CD4-positive, alpha-beta memory T cell (primary cell): Measurements from ENCODE around the gene FRMPD4. TPM values are rescaled to one million over a fixed set of nuclear protein-coding genes. Genes with fewer than 3 reads are reported as not detected.

Source experiments
- CTCF ChIA-PET: fragments of 350-600 bp; sonication (Branson Sonifier 250); formaldehyde crosslinking; loops from one replicate; lab custom pipeline; 2021; ENCODE audit warnings: inconsistent platforms; ENCODE audit not compliant: partially characterized antibody; lab: Charles Lee
- POLR2A ChIA-PET: fragments of 350-600 bp; sonication (Branson Sonifier 250); formaldehyde crosslinking; loops from one replicate; lab custom pipeline; 2021; ENCODE audit not compliant: partially characterized antibody; lab: Charles Lee
- DNase-seq, 5 donors: peaks; one replicate each; pipeline versions ENCODE4 v3.0.0 to v3.0.0-alpha.2; 2020 to 2022; ENCODE audit warnings: mixed read lengths in 1 of 5
- H3K27ac ChIP-seq: one replicate; pipeline ENCODE4 v1.7.0; 2013; ENCODE audit warnings: low read depth, low read length
- H3K27me3 ChIP-seq: 2 replicates; pipeline ENCODE4 v1.7.0; 2013; ENCODE audit warnings: mild to moderate bottlenecking, low read length, moderate library complexity; ENCODE audit not compliant: insufficient read depth
- H3K36me3 ChIP-seq: 2 replicates; pipeline ENCODE4 v1.7.0; 2013; ENCODE audit warnings: mild to moderate bottlenecking, low read length, moderate library complexity; ENCODE audit not compliant: insufficient read depth
- H3K4me1 ChIP-seq: 2 replicates; pipeline ENCODE4 v1.7.0; 2013; ENCODE audit warnings: mild to moderate bottlenecking, low read length, moderate library complexity; ENCODE audit not compliant: insufficient read depth
- H3K4me3 ChIP-seq, 2 donors: one replicate each; pipeline ENCODE4 v1.7.0; 2013; ENCODE audit warnings: low read length in 2 of 2, mild to moderate bottlenecking in 1 of 2
- H3K9me3 ChIP-seq, 2 donors: one replicate each; pipeline ENCODE4 v1.7.0; 2013; ENCODE audit warnings: low read length in 2 of 2, control low read depth in 1 of 2; ENCODE audit not compliant: control insufficient read depth in 1 of 2
- H3K27ac Mint-ChIP-seq, 7 donors: one replicate each; pipeline ENCODE4 v1.8.0; 2020 to 2021; ENCODE audit warnings: mixed read lengths in 7 of 7, mild to moderate bottlenecking in 6 of 7, inconsistent platforms in 3 of 7, moderate library complexity in 3 of 7
- H3K27me3 Mint-ChIP-seq, 2 donors: one replicate each; pipeline ENCODE4 v1.8.0; 2020 to 2021; ENCODE audit warnings: mixed read lengths in 2 of 2
- H3K36me3 Mint-ChIP-seq, 2 donors: one replicate each; pipeline ENCODE4 v1.8.0; 2020 to 2021; ENCODE audit warnings: mixed read lengths in 2 of 2, inconsistent platforms in 1 of 2, mild to moderate bottlenecking in 1 of 2
- H3K4me1 Mint-ChIP-seq, 4 donors: one replicate each; pipeline ENCODE4 v1.8.0; 2020 to 2021; ENCODE audit warnings: mixed read lengths in 4 of 4, mild to moderate bottlenecking in 1 of 4
- H3K4me3 Mint-ChIP-seq, 8 donors: one replicate each; pipeline ENCODE4 v1.8.0; 2020 to 2021; ENCODE audit warnings: mixed read lengths in 8 of 8, mild to moderate bottlenecking in 7 of 8, moderate library complexity in 6 of 8, inconsistent platforms in 3 of 8
- H3K9me3 Mint-ChIP-seq, 8 donors: one replicate each; pipeline ENCODE4 v1.8.0; 2020 to 2021; ENCODE audit warnings: mixed read lengths in 8 of 8, mild to moderate bottlenecking in 5 of 8, inconsistent platforms in 3 of 8, moderate library complexity in 1 of 8
- intact Hi-C: fragments of 100-400 bp; cut with micrococcal nuclease; formaldehyde crosslinking; loops from one replicate; pipeline ENCODE4 v1.15.1; 2023
- polyA plus RNA-seq, 2 donors: library from polyadenylated mRNA; unstranded; fragments of 300-500 nt; fragmentation: Illumina TruSeq; gene quantifications; one replicate each; pipeline ENCODE4 v1.2.3, GENCODE V29; 2021
- total RNA-seq, 2 experiments: library from RNA; stranded (reverse); gene quantifications; one replicate each; pipeline ENCODE4 v1.2.3, GENCODE V29; 2021

The FRMPD4 gene
- total and polyA plus RNA-seq, 4 experiments from 2014 or later: not detected

DNA sequence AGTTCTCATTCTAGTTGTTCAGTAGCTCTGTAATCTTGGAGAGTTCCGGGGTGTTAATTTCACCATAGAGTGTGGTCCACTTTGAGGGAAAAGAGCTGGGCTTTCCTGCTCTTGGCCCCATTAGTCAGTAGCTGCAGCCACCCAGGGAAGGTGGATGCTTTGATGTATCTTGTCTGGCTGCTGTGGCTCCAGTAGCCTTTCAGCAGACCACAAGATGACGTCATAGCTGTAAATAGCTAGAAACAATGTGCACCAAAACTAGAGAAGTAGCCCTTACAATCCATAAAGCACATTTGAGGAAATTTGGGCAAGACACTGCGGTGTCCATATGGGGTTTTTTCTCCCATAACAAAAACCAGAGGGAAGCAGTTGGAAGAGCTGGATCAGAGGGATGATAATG is 620.0 kb downstream of the FRMPD4 start:
- Histone ChIP-seq H3K9me3 (no peaks in the 10 kb centered on the region), H3K27ac (no peak overlapping the region), H3K27me3 (no peaks in the 10 kb centered on the region), H3K4me1 (no peaks in the 10 kb centered on the region), H3K36me3 (no peaks in the 10 kb centered on the region), H3K4me3 (no peak overlapping the region)
- POLR2A ChIA-PET: no interaction called here
- no peaks in the 10 kb centered on the region for H3K4me1 Mint-ChIP-seq
- peaks cover 0 to 5% (median 0%) of the 10 kb centered on the region in 8 donors for H3K9me3 Mint-ChIP-seq
- H3K4me3 Mint-ChIP-seq: no peak overlapping the region
- no peak for DNase-seq
- H3K27me3 Mint-ChIP-seq: peaks cover 2 to 4% of the 10 kb centered on the region in 2 donors
- CTCF ChIA-PET: interaction anchor here (1.9 kb wide), 1 partner anchor 13 kb away, joined by 5 read pairs; no protein-coding TSS in a partner anchor
- H3K36me3 Mint-ChIP-seq: no peaks in the 10 kb centered on the region
- intact Hi-C loops: no loop called here
- no peak overlapping the region for H3K27ac Mint-ChIP-seq

- intact Hi-C loops: no loop called here
- H3K4me3 ChIP-seq: no peak overlapping the region
- H3K27me3 ChIP-seq: no peaks in the 10 kb centered on the region
- Mint-ChIP-seq H3K9me3 (no peaks in the 10 kb centered on the region), H3K27ac (no peak overlapping the region), H3K27me3 (peaks cover 7 to 11% of the 10 kb centered on the region in 2 donors), H3K4me3 (no peak overlapping the region), H3K36me3 (no peaks in the 10 kb centered on the region), H3K4me1 (peaks cover 4 to 13% (median 8%) of the 10 kb centered on the region in 4 donors)
- no peak for DNase-seq
- H3K36me3 ChIP-seq: no peaks in the 10 kb centered on the region
- ChIA-PET POLR2A (no interaction called here), CTCF (no interaction called here)
- no peaks in the 10 kb centered on the region for H3K9me3 ChIP-seq
- peaks cover 9% of the 10 kb centered on the region for H3K4me1 ChIP-seq
- no peak overlapping the region for H3K27ac ChIP-seq
Measured at GRCh38 chrX:12767856-12768255, 629.6 kb downstream of the FRMPD4 start.

DNA sequence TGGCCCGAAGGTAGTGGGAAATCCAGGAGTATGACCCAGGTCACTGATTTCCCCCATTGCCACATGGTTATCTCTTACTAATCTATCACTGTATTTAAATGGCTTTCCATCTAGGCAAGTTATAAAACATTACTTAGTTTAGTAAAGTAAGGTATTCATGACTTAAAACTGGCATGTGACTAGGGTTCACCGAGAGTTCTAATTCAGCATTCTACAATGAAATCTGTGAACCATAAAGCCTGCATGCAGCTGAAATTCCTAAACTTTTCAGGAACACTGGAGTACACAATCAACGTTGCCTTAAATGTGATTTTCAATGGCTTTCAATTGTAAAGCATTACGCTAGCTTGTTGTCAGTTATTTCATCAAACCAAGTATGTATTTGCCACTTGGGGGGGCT is 630.2 kb downstream of the FRMPD4 start:
- Histone ChIP-seq H3K4me1 (peaks cover 9% of the 10 kb centered on the region), H3K27me3 (no peaks in the 10 kb centered on the region), H3K36me3 (no peaks in the 10 kb centered on the region), H3K9me3 (no peaks in the 10 kb centered on the region), H3K4me3 (no peak overlapping the region), H3K27ac (no peak overlapping the region)
- no peak for DNase-seq
- POLR2A ChIA-PET: no interaction called here
- Mint-ChIP-seq H3K36me3 (no peaks in the 10 kb centered on the region), H3K4me3 (no peak overlapping the region), H3K27ac (no peak overlapping the region), H3K4me1 (peaks cover 4 to 13% (median 8%) of the 10 kb centered on the region in 4 donors), H3K9me3 (no peaks in the 10 kb centered on the region), H3K27me3 (peaks cover 8 to 12% of the 10 kb centered on the region in 2 donors)
- CTCF ChIA-PET: no interaction called here
- intact Hi-C loops: no loop called here

- H3K36me3 ChIP-seq: no peaks in the 10 kb centered on the region
- Mint-ChIP-seq H3K4me1 (peaks cover 4 to 13% (median 8%) of the 10 kb centered on the region in 4 donors), H3K27me3 (peaks cover 10 to 11% of the 10 kb centered on the region in 2 donors), H3K4me3 (no peak overlapping the region), H3K36me3 (no peaks in the 10 kb centered on the region), H3K9me3 (no peaks in the 10 kb centered on the region), H3K27ac (peak overlapping the region in 1 of 7 donors; percentile 56)
- peak in 4 of 5 donors; percentile 21 to 27 (median 25) for DNase-seq
- no peak overlapping the region for H3K4me3 ChIP-seq
- no peak overlapping the region for H3K27ac ChIP-seq
- ChIA-PET POLR2A (interaction anchor here (1.3 kb wide), 1 partner anchor 21 kb away, joined by 4 read pairs; the partner anchor contains the start of gene PRPS2), CTCF (interaction anchor here (0.9 to 4.0 kb wide), 6 partner anchors 8 to 1627 kb away, joined by 3 to 36 read pairs (median 4); partner anchors contain the start of gene PRPS2)
- H3K4me1 ChIP-seq: peaks cover 9% of the 10 kb centered on the region
- H3K27me3 ChIP-seq: no peaks in the 10 kb centered on the region
- H3K9me3 ChIP-seq: no peaks in the 10 kb centered on the region
- intact Hi-C loops: loop anchor here (1.0 kb wide), 1 partner anchor 1626 kb away; no protein-coding TSS in a partner anchor
Measured at GRCh38 chrX:12770440-12770839, 632.2 kb downstream of the FRMPD4 start.

- peaks cover 4 to 13% (median 8%) of the 10 kb centered on the region in 4 donors for H3K4me1 Mint-ChIP-seq
- Histone ChIP-seq H3K27me3 (no peaks in the 10 kb centered on the region), H3K36me3 (no peaks in the 10 kb centered on the region), H3K4me3 (no peak overlapping the region), H3K9me3 (no peaks in the 10 kb centered on the region), H3K4me1 (peaks cover 9% of the 10 kb centered on the region), H3K27ac (no peak overlapping the region)
- peak overlapping the region in 1 of 7 donors; percentile 48 for H3K27ac Mint-ChIP-seq
- ChIA-PET POLR2A (interaction anchor here (0.8 kb wide), 1 partner anchor 20 kb away, joined by 3 read pairs; the partner anchor contains the start of gene PRPS2), CTCF (interaction anchor here (0.6 to 4.0 kb wide), 17 partner anchors 10 to 1622 kb away, joined by 3 to 36 read pairs (median 5); partner anchors contain the start of gene PRPS2)
- DNase-seq: peak; percentile 61 to 73 (median 62)
- H3K36me3 Mint-ChIP-seq: no peaks in the 10 kb centered on the region
- intact Hi-C loops: no loop called here
- peaks cover 10 to 14% of the 10 kb centered on the region in 2 donors for H3K27me3 Mint-ChIP-seq
- H3K4me3 Mint-ChIP-seq: peak overlapping the region in 2 of 8 donors; percentile 4 to 31
- H3K9me3 Mint-ChIP-seq: no peaks in the 10 kb centered on the region
Measured at GRCh38 chrX:12771445-12772069, 633.3 kb downstream of the FRMPD4 start.
